Activated T-helper 1 cell treated with anti-CD3 and anti-CD28 coated beads, Interleukin-12 subunit alpha, Interleukin-12 subunit beta, Interleukin-2, Interleukin-4 antibody, amounts not matched to agents 30 ng/mL and 10 ng/mL and 1 ng/mL, durations not matched to agents 14 hours and 24 hours and 36 hours (primary cell): Measurements from ENCODE around the gene TRUB2. TPM values are rescaled to one million over a fixed set of nuclear protein-coding genes. Genes with fewer than 3 reads are reported as not detected.
"Not testable (repeated sequence)": the region's sequence is repeated elsewhere in the genome, so short reads cannot be mapped to it uniquely, and the experiment has no call there.

ENCODE experiments used
- DNase-seq: peaks from one replicate; pipeline ENCODE4 v3.0.0; 2021; ENCODE audit warnings: low spot score
- H3K27ac Mint-ChIP-seq: one replicate; pipeline ENCODE4 v1.8.0; 2021; ENCODE audit warnings: mild to moderate bottlenecking, mixed read lengths
- H3K27me3 Mint-ChIP-seq: one replicate; pipeline ENCODE4 v1.8.0; 2022; ENCODE audit warnings: mild to moderate bottlenecking, moderate library complexity, mixed read lengths; ENCODE audit not compliant: insufficient read depth
- H3K36me3 Mint-ChIP-seq: one replicate; pipeline ENCODE4 v1.8.0; 2021; ENCODE audit warnings: low read depth, mixed read lengths
- H3K4me1 Mint-ChIP-seq: one replicate; pipeline ENCODE4 v1.8.0; 2021; ENCODE audit warnings: low read depth, mixed read lengths
- H3K4me3 Mint-ChIP-seq: one replicate; pipeline ENCODE4 v1.8.0; 2021; ENCODE audit warnings: mild to moderate bottlenecking, moderate library complexity, mixed read lengths
- H3K9me3 Mint-ChIP-seq: one replicate; pipeline ENCODE4 v1.8.0; 2021; ENCODE audit warnings: mixed read lengths
- intact Hi-C: fragments of 100-400 bp; cut with micrococcal nuclease; formaldehyde crosslinking; loops from one replicate; pipeline ENCODE4 v1.15.1; 2024
- total RNA-seq: library from RNA; stranded (reverse); gene quantifications from 2 replicates; pipeline ENCODE4 v1.2.3, GENCODE V29; 2022

Gene TRUB2
- total RNA-seq, 1 donor from 2014 or later, result 41.8 TPM

GRCh38 chr9:128338852-128339614 lies 16.8 kb upstream of the TRUB2 start:
- H3K4me1 Mint-ChIP-seq, H3K27ac Mint-ChIP-seq, H3K9me3 Mint-ChIP-seq, H3K36me3 Mint-ChIP-seq, H3K27me3 Mint-ChIP-seq, intact Hi-C loops, DNase-seq: not testable (repeated sequence)
- H3K4me3 Mint-ChIP-seq, result peak overlapping the region; percentile 86

GRCh38 chr9:128337936-128338335 lies 15.7 kb upstream of the TRUB2 start:
- H3K36me3 Mint-ChIP-seq, result no peaks in the 10 kb centered on the region
- H3K4me3 Mint-ChIP-seq, result no peak overlapping the region
- no peaks in the 10 kb centered on the region for H3K9me3 Mint-ChIP-seq
- no peak overlapping the region for H3K27ac Mint-ChIP-seq
- peaks cover 6% of the 10 kb centered on the region for H3K4me1 Mint-ChIP-seq
- no peak for DNase-seq
- no peaks in the 10 kb centered on the region for H3K27me3 Mint-ChIP-seq
- intact Hi-C loops, result no loop called here

GRCh38 chr9:128335914-128336313 lies 13.7 kb upstream of the TRUB2 start:
- H3K9me3 Mint-ChIP-seq, result no peaks in the 10 kb centered on the region
- intact Hi-C loops, result no loop called here
- DNase-seq, result no peak
- H3K4me3 Mint-ChIP-seq, result no peak overlapping the region
- peaks cover 5% of the 10 kb centered on the region for H3K36me3 Mint-ChIP-seq
- H3K27me3 Mint-ChIP-seq, result no peaks in the 10 kb centered on the region
- H3K4me1 Mint-ChIP-seq, result no peaks in the 10 kb centered on the region
- no peak overlapping the region for H3K27ac Mint-ChIP-seq

DNA sequence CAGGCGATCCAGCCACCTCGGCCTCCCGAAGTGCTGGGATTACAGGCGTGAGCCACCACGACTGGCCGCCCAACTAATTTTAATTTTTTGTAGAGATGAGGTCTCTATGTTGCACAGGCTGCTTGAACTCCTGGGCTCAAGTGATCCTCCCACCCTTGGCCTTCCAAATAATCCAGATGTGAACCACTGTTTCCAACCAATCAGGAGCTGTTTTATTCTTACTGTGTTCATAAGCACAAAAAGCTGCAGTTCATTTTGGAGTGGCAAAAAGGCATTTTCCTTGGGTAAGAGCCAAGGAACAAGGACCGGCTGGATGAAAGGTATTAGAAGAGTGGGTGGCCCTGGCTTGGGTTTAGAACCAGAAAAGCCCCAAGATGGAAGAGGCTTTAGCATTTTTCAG lies 12.9 kb upstream of the TRUB2 start:
- Mint-ChIP-seq H3K9me3 (no peaks in the 10 kb centered on the region), H3K27me3 (no peaks in the 10 kb centered on the region), H3K27ac (no peak overlapping the region), H3K4me1 (no peaks in the 10 kb centered on the region), H3K36me3 (peaks cover 5% of the 10 kb centered on the region), H3K4me3 (no peak overlapping the region)
- intact Hi-C loops, result no loop called here
- no peak for DNase-seq

GRCh38 chr9:128333451-128333869 lies 11.2 kb upstream of the TRUB2 start:
- Mint-ChIP-seq H3K27me3 (no peaks in the 10 kb centered on the region), H3K4me3 (no peak overlapping the region), H3K36me3 (peaks cover 5% of the 10 kb centered on the region), H3K9me3 (no peaks in the 10 kb centered on the region), H3K27ac (no peak overlapping the region), H3K4me1 (no peaks in the 10 kb centered on the region)
- intact Hi-C loops, result no loop called here
- DNase-seq, result no peak

DNA sequence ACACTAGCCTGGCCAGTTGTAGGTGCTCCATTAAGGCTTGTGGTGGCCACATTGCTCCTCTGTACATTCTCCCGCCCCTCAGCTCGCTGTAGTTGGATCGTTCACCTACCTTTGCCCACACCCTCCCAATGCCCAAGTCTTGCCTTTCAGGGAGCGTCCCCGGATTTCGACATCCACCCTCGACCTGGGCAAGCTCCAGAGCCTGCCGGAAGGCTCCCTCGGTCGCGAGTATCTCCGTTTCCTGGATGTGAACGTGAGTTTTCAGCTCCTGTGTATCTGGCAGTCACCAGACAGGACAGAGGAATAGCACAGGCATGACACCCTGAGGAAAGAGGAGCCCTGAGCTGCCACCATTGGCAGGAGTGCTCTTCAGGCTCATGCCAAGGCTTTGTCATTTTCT lies 3.4 kb upstream of the TRUB2 start:
- H3K27ac Mint-ChIP-seq, result no peak overlapping the region
- H3K4me3 Mint-ChIP-seq, result peak overlapping the region; percentile 39
- peaks cover 12% of the 10 kb centered on the region for H3K4me1 Mint-ChIP-seq
- H3K9me3 Mint-ChIP-seq, result no peaks in the 10 kb centered on the region
- peaks cover 10% of the 10 kb centered on the region for H3K36me3 Mint-ChIP-seq
- peaks cover 2% of the 10 kb centered on the region for H3K27me3 Mint-ChIP-seq
- intact Hi-C loops, result no loop called here
- no peak for DNase-seq

GRCh38 chr9:128324401-128324800 lies 2.2 kb upstream of the TRUB2 start:
- H3K27me3 Mint-ChIP-seq, result peaks cover 2% of the 10 kb centered on the region
- H3K27ac Mint-ChIP-seq, result no peak overlapping the region
- H3K4me3 Mint-ChIP-seq, result peak overlapping the region; percentile 98
- intact Hi-C loops, result loop anchor here (5.0 kb wide), 1 partner anchor 448 kb away; the partner anchor contains the start of gene ZER1
- no peaks in the 10 kb centered on the region for H3K9me3 Mint-ChIP-seq
- DNase-seq, result no peak
- H3K36me3 Mint-ChIP-seq, result peaks cover 10% of the 10 kb centered on the region
- peaks cover 12% of the 10 kb centered on the region for H3K4me1 Mint-ChIP-seq

DNA sequence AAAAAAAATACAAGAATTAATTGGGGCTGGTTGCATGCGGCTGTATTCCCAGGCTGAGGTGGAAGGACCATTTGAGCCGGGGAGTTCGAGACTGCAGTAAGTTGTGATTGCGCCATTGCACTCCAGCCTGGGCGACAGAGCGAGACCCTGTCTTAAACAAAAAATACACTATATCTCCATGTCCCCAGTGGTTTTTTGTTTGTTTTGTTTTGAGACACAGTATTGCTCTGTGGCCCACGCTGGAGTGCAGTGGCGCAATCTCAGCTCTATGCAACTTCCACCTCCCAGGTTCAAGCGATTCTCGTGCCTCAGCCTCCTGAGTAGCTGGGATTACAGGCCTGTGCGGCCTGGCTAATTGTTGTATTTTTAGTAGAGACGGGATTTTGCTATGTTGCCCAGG lies 1.5 kb upstream of the TRUB2 start:
- peaks cover 10% of the 10 kb centered on the region for H3K36me3 Mint-ChIP-seq
- peaks cover 12% of the 10 kb centered on the region for H3K4me1 Mint-ChIP-seq
- no peaks in the 10 kb centered on the region for H3K9me3 Mint-ChIP-seq
- no peak for DNase-seq
- intact Hi-C loops, result loop anchor here (1.0 to 5.0 kb wide), 3 partner anchors 39 to 449 kb away; partner anchors contain the start of gene ZER1
- H3K27ac Mint-ChIP-seq, result peak overlapping the region; percentile 100
- H3K4me3 Mint-ChIP-seq, result peak overlapping the region; percentile 98
- peaks cover 2% of the 10 kb centered on the region for H3K27me3 Mint-ChIP-seq

GRCh38 chr9:128323212-128323730 lies 1.0 kb upstream of the TRUB2 start:
- DNase-seq, result no peak

DNA sequence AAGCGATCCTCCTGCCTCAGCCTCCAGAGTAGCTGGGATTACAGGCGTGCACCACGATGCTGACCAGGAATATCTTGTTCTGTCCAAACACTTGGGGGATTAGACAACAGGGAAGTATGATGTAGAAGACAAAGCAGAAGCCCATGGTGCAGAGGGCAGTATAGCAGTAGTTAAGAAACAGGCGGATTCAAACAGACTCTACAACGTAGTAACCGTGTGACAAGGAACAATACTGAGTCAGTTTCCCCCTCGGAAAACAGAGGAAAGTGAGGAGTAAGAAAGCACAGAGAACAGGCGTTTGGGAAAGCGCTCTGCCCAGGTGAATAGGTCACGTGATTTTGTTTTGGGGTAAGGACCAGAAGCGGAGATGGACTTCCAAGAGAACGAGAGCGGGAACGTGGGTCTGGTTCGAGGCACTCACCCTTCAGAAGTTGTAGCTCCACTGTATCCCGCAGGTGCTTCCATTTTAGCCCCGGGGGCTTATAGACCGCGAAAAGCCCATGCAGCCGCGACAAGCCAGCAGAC lies 306 bp downstream of the TRUB2 start:
- intact Hi-C loops, result loop anchor here (1.0 to 5.0 kb wide), 15 partner anchors 18 to 626 kb away; partner anchors contain the start of genes BBLN, CERCAM, CIZ1 and GOLGA2
- peaks cover 9% of the 10 kb centered on the region for H3K36me3 Mint-ChIP-seq
- H3K27me3 Mint-ChIP-seq, result peaks cover 2% of the 10 kb centered on the region
- peak overlapping the region; percentile 100 for H3K27ac Mint-ChIP-seq
- DNase-seq, result no peak
- H3K4me3 Mint-ChIP-seq, result peak overlapping the region; percentile 98
- peaks cover 12% of the 10 kb centered on the region for H3K4me1 Mint-ChIP-seq
- no peaks in the 10 kb centered on the region for H3K9me3 Mint-ChIP-seq

More at GRCh38 chr9:128323212-128323730, 1.0 kb upstream of the TRUB2 start:
- H3K27ac Mint-ChIP-seq, result peak overlapping the region; percentile 100
- intact Hi-C loops, result loop anchor here (1.0 to 5.0 kb wide), 3 partner anchors 40 to 449 kb away; partner anchors contain the start of gene ZER1
- no peaks in the 10 kb centered on the region for H3K9me3 Mint-ChIP-seq
- H3K4me3 Mint-ChIP-seq, result peak overlapping the region; percentile 98
- peaks cover 12% of the 10 kb centered on the region for H3K4me1 Mint-ChIP-seq
- peaks cover 10% of the 10 kb centered on the region for H3K36me3 Mint-ChIP-seq
- peaks cover 2% of the 10 kb centered on the region for H3K27me3 Mint-ChIP-seq

DNA sequence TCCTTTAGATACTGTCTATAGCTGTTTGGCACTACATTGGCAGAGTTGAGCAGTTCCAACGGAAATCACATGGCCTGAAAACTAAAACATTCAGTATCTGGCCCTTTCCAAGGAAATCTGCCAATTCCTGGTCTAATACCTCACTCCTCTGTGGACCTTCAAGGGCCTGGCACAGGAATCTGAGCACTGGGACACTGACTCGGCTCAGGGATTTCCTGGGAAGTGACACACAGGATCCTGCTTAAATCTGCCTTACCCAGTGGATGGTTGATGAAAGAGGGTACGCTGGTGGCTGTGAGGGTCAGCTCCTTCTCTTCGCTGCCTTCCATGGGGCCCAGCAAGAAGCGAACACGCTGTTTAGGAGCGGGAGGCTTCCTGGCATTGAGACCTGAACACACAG lies 904 bp downstream of the TRUB2 start:
- peaks cover 14% of the 10 kb centered on the region for H3K36me3 Mint-ChIP-seq
- no peak overlapping the region for H3K27ac Mint-ChIP-seq
- DNase-seq, result no peak
- H3K27me3 Mint-ChIP-seq, result peaks cover 2% of the 10 kb centered on the region
- peak overlapping the region; percentile 98 for H3K4me3 Mint-ChIP-seq
- no peaks in the 10 kb centered on the region for H3K9me3 Mint-ChIP-seq
- H3K4me1 Mint-ChIP-seq, result peaks cover 12% of the 10 kb centered on the region
- intact Hi-C loops, result loop anchor here (5.0 kb wide), 1 partner anchor 451 kb away; the partner anchor contains the start of gene ZER1

DNA sequence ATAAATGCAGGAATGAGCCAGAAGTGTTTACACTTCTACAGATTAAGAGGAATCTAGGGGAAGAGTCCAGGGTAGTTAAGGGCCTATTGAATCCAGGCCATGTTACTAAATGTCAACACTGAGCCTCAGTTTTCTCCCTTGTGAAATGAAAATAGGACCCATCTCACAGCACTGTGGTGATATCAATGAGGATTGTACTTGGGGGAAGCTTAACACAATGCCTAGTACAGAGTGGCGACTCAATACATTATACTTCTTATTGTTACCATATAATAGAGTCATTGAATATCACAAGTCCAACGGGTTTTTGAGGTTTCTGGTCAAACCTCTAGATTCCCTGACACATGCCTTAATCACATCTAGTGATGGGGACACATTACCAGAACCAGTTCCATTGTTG lies 4.6 kb downstream of the TRUB2 start:
- no peak overlapping the region for H3K4me3 Mint-ChIP-seq
- no peak overlapping the region for H3K27ac Mint-ChIP-seq
- peaks cover 2% of the 10 kb centered on the region for H3K27me3 Mint-ChIP-seq
- H3K4me1 Mint-ChIP-seq, result no peaks in the 10 kb centered on the region
- intact Hi-C loops, result no loop called here
- peaks cover 9% of the 10 kb centered on the region for H3K36me3 Mint-ChIP-seq
- no peaks in the 10 kb centered on the region for H3K9me3 Mint-ChIP-seq
- DNase-seq, result no peak

DNA sequence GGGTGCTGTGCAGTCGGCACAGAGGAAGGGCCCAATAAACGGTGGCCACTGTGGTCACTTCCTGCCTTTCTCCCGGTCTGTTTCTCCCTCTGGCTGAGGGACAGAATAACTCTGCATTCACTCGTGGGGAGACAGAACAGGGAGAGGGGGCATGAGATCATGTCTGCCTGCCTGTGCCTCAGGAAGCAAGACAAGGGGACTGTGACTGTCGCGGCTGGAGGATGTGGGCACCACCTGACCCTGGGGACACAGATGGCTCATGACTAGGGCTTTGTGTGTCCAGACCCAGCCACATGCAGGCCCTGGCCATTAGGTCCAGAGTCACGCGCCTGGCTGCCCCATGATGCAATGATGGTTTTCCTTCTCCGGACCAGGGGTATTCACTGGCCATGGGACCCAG lies 5.8 kb downstream of the TRUB2 start:
- Mint-ChIP-seq H3K27me3 (no peaks in the 10 kb centered on the region), H3K4me3 (no peak overlapping the region), H3K9me3 (no peaks in the 10 kb centered on the region), H3K4me1 (no peaks in the 10 kb centered on the region), H3K27ac (no peak overlapping the region), H3K36me3 (peaks cover 11% of the 10 kb centered on the region)
- intact Hi-C loops, result no loop called here
- DNase-seq, result no peak
